GM12892 (cell line): Measurements from ENCODE around the gene LIFR.

ENCODE experiments used
- POLR2AphosphoS5 ChIP-seq: IDR thresholded peaks from 2 replicates; pipeline ENCODE4 v1.6.1; 2011; ENCODE audit warnings: low read depth, low read length, control low read depth
- TAF1 ChIP-seq: IDR thresholded peaks from 2 replicates; pipeline ENCODE4 v1.6.1; 2011; ENCODE audit warnings: low read depth, mild to moderate bottlenecking, control low read depth, low read length, borderline replicate concordance

- TF ChIP-seq TAF1: no peak
- no peak for TF ChIP-seq POLR2AphosphoS5
Observed at GRCh38 chr5:38455796-38456330, 100.6 kb downstream of the LIFR start.
